Measurements from ENCODE around the gene ATP6V1C2. TPM values are rescaled to one million over a fixed set of nuclear protein-coding genes. Genes with fewer than 3 reads are reported as not detected.

Gene ATP6V1C2
- total RNA-seq, 1 experiment from 2014 or later = not detected

GRCh38 chr2:10740226-10740625 lies 18.8 kb downstream of the ATP6V1C2 start:
- H3K27me3 ChIP-seq (ENCODE audit: low read length) = no peaks in the 10 kb centered on the region
- no peak for DNase-seq
- no peaks in the 10 kb centered on the region for H4K20me1 ChIP-seq (ENCODE audit: insufficient read depth, low read depth, low read length)
- no peaks in the 10 kb centered on the region for H3K36me3 ChIP-seq (ENCODE audit: insufficient read depth, low read length)
- H3K9me3 ChIP-seq (ENCODE audit: low read length) = no peaks in the 10 kb centered on the region
- no peak overlapping the region for H3K27ac ChIP-seq (ENCODE audit: low read length)
- no peaks in the 10 kb centered on the region for H3K79me2 ChIP-seq (ENCODE audit: low read length)
- no peak overlapping the region for H3K4me3 ChIP-seq (ENCODE audit: low read length)
- H3K4me2 ChIP-seq (ENCODE audit: low read depth, low read length, poor library complexity, severe bottlenecking) = no peak overlapping the region
- H3K9ac ChIP-seq (ENCODE audit: low read length) = no peak overlapping the region
- H2AFZ ChIP-seq (ENCODE audit: low read length) = no peak overlapping the region
- peaks cover under 1% of the 10 kb centered on the region for H3K4me1 ChIP-seq (ENCODE audit: low read length)
- H3K9me2 ChIP-seq (replicated peaks; ENCODE audit: insufficient read depth, low read length) = no peaks in the 10 kb centered on the region

DNA sequence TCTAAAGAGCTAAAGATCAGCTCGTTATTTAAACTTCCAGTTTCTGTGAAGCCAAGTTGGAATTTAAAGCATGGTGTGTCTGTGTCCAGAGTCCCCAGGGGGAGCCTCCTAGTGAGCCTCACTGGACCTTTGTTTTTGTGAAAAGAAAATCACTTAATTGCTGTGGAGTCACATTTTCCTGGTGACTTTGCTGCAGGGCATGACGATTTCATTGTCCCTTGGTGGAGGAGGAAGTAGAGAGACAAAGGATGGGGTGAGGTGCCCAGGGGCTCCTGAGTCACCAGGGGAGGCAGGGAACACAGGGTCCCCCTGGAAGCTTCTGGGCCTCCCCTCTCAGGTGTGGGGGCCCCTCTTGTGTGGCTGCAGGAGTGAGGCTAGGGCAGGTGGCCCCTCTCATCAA lies 19.7 kb downstream of the ATP6V1C2 start:
- H3K4me1 ChIP-seq (ENCODE audit: low read length) = peaks cover 7% of the 10 kb centered on the region
- DNase-seq = no peak
- H3K4me3 ChIP-seq (ENCODE audit: low read length) = no peak overlapping the region
- no peaks in the 10 kb centered on the region for H3K36me3 ChIP-seq (ENCODE audit: insufficient read depth, low read length)
- no peaks in the 10 kb centered on the region for H3K79me2 ChIP-seq (ENCODE audit: low read length)
- H3K9ac ChIP-seq (ENCODE audit: low read length) = no peak overlapping the region
- no peaks in the 10 kb centered on the region for H4K20me1 ChIP-seq (ENCODE audit: insufficient read depth, low read depth, low read length)
- no peak overlapping the region for H3K27ac ChIP-seq (ENCODE audit: low read length)
- no peaks in the 10 kb centered on the region for H3K9me3 ChIP-seq (ENCODE audit: low read length)
- no peaks in the 10 kb centered on the region for H3K9me2 ChIP-seq (replicated peaks; ENCODE audit: insufficient read depth, low read length)
- H3K27me3 ChIP-seq (ENCODE audit: low read length) = no peaks in the 10 kb centered on the region
- H3K4me2 ChIP-seq (ENCODE audit: low read depth, low read length, poor library complexity, severe bottlenecking) = no peak overlapping the region
- H2AFZ ChIP-seq (ENCODE audit: low read length) = no peak overlapping the region

DNA sequence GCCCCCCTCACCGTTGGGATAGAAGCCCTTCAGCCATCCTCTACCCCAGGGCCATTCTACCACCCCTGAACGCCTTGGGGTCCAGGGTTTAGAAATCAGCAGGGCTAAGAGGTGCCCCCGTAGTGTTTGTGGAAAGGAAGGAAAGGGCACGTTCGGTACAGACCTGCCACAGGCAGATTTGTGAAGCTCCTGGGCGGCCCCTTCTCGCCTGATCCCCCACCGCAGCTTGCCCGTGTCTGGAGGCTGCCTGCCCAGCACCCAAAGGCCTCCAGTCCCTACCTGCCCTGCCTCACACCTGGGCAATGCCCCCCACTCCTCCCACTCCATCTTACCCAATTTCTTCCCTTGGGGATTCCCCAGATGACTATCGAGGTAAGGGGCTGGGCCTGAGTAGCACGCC lies 21.2 kb downstream of the ATP6V1C2 start:
- Histone ChIP-seq H3K27ac (ENCODE audit: low read length) (no peak overlapping the region), H3K36me3 (ENCODE audit: insufficient read depth, low read length) (no peaks in the 10 kb centered on the region), H3K79me2 (ENCODE audit: low read length) (no peaks in the 10 kb centered on the region), H3K9ac (ENCODE audit: low read length) (no peak overlapping the region), H4K20me1 (ENCODE audit: insufficient read depth, low read depth, low read length) (no peaks in the 10 kb centered on the region), H3K4me2 (ENCODE audit: low read depth, low read length, poor library complexity, severe bottlenecking) (no peak overlapping the region), H3K4me3 (ENCODE audit: low read length) (no peak overlapping the region), H3K9me2 (replicated peaks; ENCODE audit: insufficient read depth, low read length) (no peaks in the 10 kb centered on the region), H3K4me1 (ENCODE audit: low read length) (peaks cover 7% of the 10 kb centered on the region), H2AFZ (ENCODE audit: low read length) (no peak overlapping the region), H3K9me3 (ENCODE audit: low read length) (no peaks in the 10 kb centered on the region), H3K27me3 (ENCODE audit: low read length) (no peaks in the 10 kb centered on the region)
- no peak for DNase-seq

GRCh38 chr2:10750610-10751009 lies 29.2 kb downstream of the ATP6V1C2 start:
- H3K27me3 ChIP-seq (ENCODE audit: low read length) = no peaks in the 10 kb centered on the region
- H3K9me3 ChIP-seq (ENCODE audit: low read length) = no peaks in the 10 kb centered on the region
- no peak overlapping the region for H3K9ac ChIP-seq (ENCODE audit: low read length)
- H3K9me2 ChIP-seq (replicated peaks; ENCODE audit: insufficient read depth, low read length) = no peaks in the 10 kb centered on the region
- no peak overlapping the region for H3K27ac ChIP-seq (ENCODE audit: low read length)
- no peaks in the 10 kb centered on the region for H3K79me2 ChIP-seq (ENCODE audit: low read length)
- H3K4me1 ChIP-seq (ENCODE audit: low read length) = peaks cover 2% of the 10 kb centered on the region
- no peak overlapping the region for H3K4me3 ChIP-seq (ENCODE audit: low read length)
- H3K36me3 ChIP-seq (ENCODE audit: insufficient read depth, low read length) = no peaks in the 10 kb centered on the region
- H2AFZ ChIP-seq (ENCODE audit: low read length) = no peak overlapping the region
- no peaks in the 10 kb centered on the region for H4K20me1 ChIP-seq (ENCODE audit: insufficient read depth, low read depth, low read length)
- H3K4me2 ChIP-seq (ENCODE audit: low read depth, low read length, poor library complexity, severe bottlenecking) = no peak overlapping the region
- DNase-seq = no peak

DNA sequence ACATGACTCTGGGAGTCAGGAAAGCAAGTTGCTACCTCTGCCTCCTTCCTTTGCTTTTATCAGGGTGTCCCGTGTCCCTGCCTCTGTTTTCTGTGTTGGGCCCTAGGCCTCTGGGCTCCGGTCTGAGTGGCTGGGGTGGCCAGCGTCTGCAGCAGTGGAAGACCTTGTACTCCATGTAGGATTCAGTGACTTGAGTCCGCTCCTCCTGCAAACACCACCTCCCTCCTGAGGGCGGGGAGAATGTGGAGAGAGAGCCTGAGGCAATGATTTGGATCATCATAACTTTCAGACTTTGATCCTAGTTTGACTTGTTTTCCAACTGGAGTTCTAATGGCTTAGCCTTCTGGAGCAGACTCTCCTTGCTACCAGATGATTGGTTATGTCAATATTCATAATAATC lies 30.8 kb downstream of the ATP6V1C2 start:
- no peaks in the 10 kb centered on the region for H3K4me1 ChIP-seq (ENCODE audit: low read length)
- no peaks in the 10 kb centered on the region for H3K79me2 ChIP-seq (ENCODE audit: low read length)
- no peaks in the 10 kb centered on the region for H4K20me1 ChIP-seq (ENCODE audit: insufficient read depth, low read depth, low read length)
- no peak overlapping the region for H3K27ac ChIP-seq (ENCODE audit: low read length)
- no peaks in the 10 kb centered on the region for H3K27me3 ChIP-seq (ENCODE audit: low read length)
- no peaks in the 10 kb centered on the region for H3K9me2 ChIP-seq (replicated peaks; ENCODE audit: insufficient read depth, low read length)
- H3K36me3 ChIP-seq (ENCODE audit: insufficient read depth, low read length) = no peaks in the 10 kb centered on the region
- no peak overlapping the region for H2AFZ ChIP-seq (ENCODE audit: low read length)
- no peak overlapping the region for H3K4me3 ChIP-seq (ENCODE audit: low read length)
- no peaks in the 10 kb centered on the region for H3K9me3 ChIP-seq (ENCODE audit: low read length)
- no peak for DNase-seq
- H3K4me2 ChIP-seq (ENCODE audit: low read depth, low read length, poor library complexity, severe bottlenecking) = no peak overlapping the region
- no peak overlapping the region for H3K9ac ChIP-seq (ENCODE audit: low read length)

- no peaks in the 10 kb centered on the region for H3K36me3 ChIP-seq (ENCODE audit: insufficient read depth, low read length)
- H3K4me3 ChIP-seq (ENCODE audit: low read length) = no peak overlapping the region
- no peak for DNase-seq
- no peak overlapping the region for H2AFZ ChIP-seq (ENCODE audit: low read length)
- H3K9ac ChIP-seq (ENCODE audit: low read length) = no peak overlapping the region
- H3K4me2 ChIP-seq (ENCODE audit: low read depth, low read length, poor library complexity, severe bottlenecking) = no peak overlapping the region
- H3K27me3 ChIP-seq (ENCODE audit: low read length) = no peaks in the 10 kb centered on the region
- H3K4me1 ChIP-seq (ENCODE audit: low read length) = no peaks in the 10 kb centered on the region
- H3K27ac ChIP-seq (ENCODE audit: low read length) = no peak overlapping the region
- H3K79me2 ChIP-seq (ENCODE audit: low read length) = no peaks in the 10 kb centered on the region
- H3K9me3 ChIP-seq (ENCODE audit: low read length) = no peaks in the 10 kb centered on the region
- no peaks in the 10 kb centered on the region for H3K9me2 ChIP-seq (replicated peaks; ENCODE audit: insufficient read depth, low read length)
- H4K20me1 ChIP-seq (ENCODE audit: insufficient read depth, low read depth, low read length) = no peaks in the 10 kb centered on the region
These were observed 31.7 kb downstream of the ATP6V1C2 start for GRCh38 chr2:10753156-10753555.

- Histone ChIP-seq H3K9me2 (replicated peaks; ENCODE audit: insufficient read depth, low read length) (no peaks in the 10 kb centered on the region), H3K9ac (ENCODE audit: low read length) (no peak overlapping the region), H3K4me2 (ENCODE audit: low read depth, low read length, poor library complexity, severe bottlenecking) (no peak overlapping the region), H4K20me1 (ENCODE audit: insufficient read depth, low read depth, low read length) (no peaks in the 10 kb centered on the region), H3K4me3 (ENCODE audit: low read length) (no peak overlapping the region), H3K36me3 (ENCODE audit: insufficient read depth, low read length) (no peaks in the 10 kb centered on the region), H2AFZ (ENCODE audit: low read length) (no peak overlapping the region), H3K27ac (ENCODE audit: low read length) (no peak overlapping the region), H3K9me3 (ENCODE audit: low read length) (no peaks in the 10 kb centered on the region), H3K4me1 (ENCODE audit: low read length) (no peaks in the 10 kb centered on the region), H3K79me2 (ENCODE audit: low read length) (no peaks in the 10 kb centered on the region), H3K27me3 (ENCODE audit: low read length) (no peaks in the 10 kb centered on the region)
- DNase-seq = no peak
These were observed 32.4 kb downstream of the ATP6V1C2 start for GRCh38 chr2:10753876-10754275.

DNA sequence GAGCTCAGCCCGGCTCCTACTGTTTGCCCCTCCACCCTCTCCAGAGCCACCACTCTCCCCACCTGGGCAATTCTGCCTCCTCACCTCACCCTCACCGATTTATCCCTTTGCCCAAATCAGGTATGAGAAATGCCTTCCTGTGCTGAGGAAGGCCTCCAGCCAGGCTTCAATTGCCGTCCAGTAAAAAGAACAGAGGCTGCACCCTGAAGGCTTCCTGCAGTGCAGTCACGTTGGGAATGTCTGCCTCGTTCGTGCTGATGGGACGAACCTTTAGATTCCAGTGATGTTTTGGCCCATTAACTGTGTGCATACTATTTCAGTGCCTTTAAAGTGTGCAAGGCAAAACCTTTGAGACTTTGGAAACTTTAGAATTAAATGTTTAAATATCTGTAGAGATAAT lies 34.2 kb downstream of the ATP6V1C2 start:
- Histone ChIP-seq H3K27me3 (ENCODE audit: low read length) (no peaks in the 10 kb centered on the region), H3K9me2 (replicated peaks; ENCODE audit: insufficient read depth, low read length) (no peaks in the 10 kb centered on the region), H3K27ac (ENCODE audit: low read length) (no peak overlapping the region), H4K20me1 (ENCODE audit: insufficient read depth, low read depth, low read length) (no peaks in the 10 kb centered on the region), H3K4me2 (ENCODE audit: low read depth, low read length, poor library complexity, severe bottlenecking) (no peak overlapping the region), H3K36me3 (ENCODE audit: insufficient read depth, low read length) (no peaks in the 10 kb centered on the region), H3K4me3 (ENCODE audit: low read length) (no peak overlapping the region), H3K4me1 (ENCODE audit: low read length) (no peaks in the 10 kb centered on the region), H2AFZ (ENCODE audit: low read length) (no peak overlapping the region), H3K79me2 (ENCODE audit: low read length) (no peaks in the 10 kb centered on the region), H3K9ac (ENCODE audit: low read length) (no peak overlapping the region), H3K9me3 (ENCODE audit: low read length) (no peaks in the 10 kb centered on the region)
- DNase-seq = no peak

GRCh38 chr2:10757814-10758286 lies 36.4 kb downstream of the ATP6V1C2 start:
- no peaks in the 10 kb centered on the region for H3K79me2 ChIP-seq (ENCODE audit: low read length)
- DNase-seq = no peak
- H2AFZ ChIP-seq (ENCODE audit: low read length) = no peak overlapping the region
- H4K20me1 ChIP-seq (ENCODE audit: insufficient read depth, low read depth, low read length) = no peaks in the 10 kb centered on the region
- H3K9me2 ChIP-seq (replicated peaks; ENCODE audit: insufficient read depth, low read length) = no peaks in the 10 kb centered on the region
- H3K9me3 ChIP-seq (ENCODE audit: low read length) = no peaks in the 10 kb centered on the region
- no peaks in the 10 kb centered on the region for H3K4me1 ChIP-seq (ENCODE audit: low read length)
- H3K27me3 ChIP-seq (ENCODE audit: low read length) = no peaks in the 10 kb centered on the region
- no peak overlapping the region for H3K4me2 ChIP-seq (ENCODE audit: low read depth, low read length, poor library complexity, severe bottlenecking)
- H3K9ac ChIP-seq (ENCODE audit: low read length) = no peak overlapping the region
- H3K4me3 ChIP-seq (ENCODE audit: low read length) = no peak overlapping the region
- no peak overlapping the region for H3K27ac ChIP-seq (ENCODE audit: low read length)
- no peaks in the 10 kb centered on the region for H3K36me3 ChIP-seq (ENCODE audit: insufficient read depth, low read length)
